Gastroesophageal sphincter (tissue), 4 donors: ENCODE data around the gene SUSD6. TPM values are rescaled to one million over a fixed set of nuclear protein-coding genes. Genes with fewer than 3 reads are reported as not detected.

Experiments used
- ATAC-seq: fragments of 150-250 bp; one replicate; pipeline ENCODE4 v1.9.1; 2016; ENCODE audit warnings: mild to moderate bottlenecking, moderate library complexity
- H3K27ac ChIP-seq, 4 donors: fragments of 200-600 bp; sonication (generic) in 3 of 4; 1 replicate in 3 of 4; 2 replicates in 1 of 4; pipeline ENCODE4 v1.5.1; 2016 to 2019
- H3K27me3 ChIP-seq: fragments of 200-600 bp; sonication (generic); one replicate; pipeline ENCODE4 v1.5.1; 2019
- H3K36me3 ChIP-seq, 2 donors: fragments of 200-600 bp; sonication (generic); one replicate each; pipeline ENCODE4 v1.5.1; 2019; ENCODE audit warnings: control low read depth in 1 of 2
- H3K4me1 ChIP-seq, 3 donors: fragments of 200-600 bp; sonication (generic); 1 replicate in 2 of 3; 2 replicates in 1 of 3; pipeline ENCODE4 v1.5.1; 2016 to 2019; ENCODE audit warnings: control low read depth in 2 of 3
- H3K4me3 ChIP-seq, 2 donors: fragments of 200-600 bp; sonication (generic); one replicate each; pipeline ENCODE4 v1.5.1; 2019; ENCODE audit warnings: mild to moderate bottlenecking in 1 of 2, moderate library complexity in 1 of 2
- H3K9me3 ChIP-seq, 3 donors: fragments of 200-600 bp; sonication (generic); one replicate each; pipeline ENCODE4 v1.5.1; 2017 to 2019; ENCODE audit warnings: control low read depth in 2 of 3
- CTCF ChIP-seq, 4 experiments: fragments of 200-600 bp in 2 of 4; fragments of 450-650 bp in 2 of 4; sonication (generic) in 1 of 4; IDR thresholded peaks; one replicate each; pipeline ENCODE4 v1.5.1; 2017 to 2019; ENCODE audit warnings: antibody characterized with exemption in 4 of 4, mild to moderate bottlenecking in 2 of 4, moderate library complexity in 2 of 4
- EP300 ChIP-seq: sonication (generic); formaldehyde crosslinking; IDR thresholded peaks from one replicate; pipeline ENCODE4 v1.6.1; 2017; ENCODE audit warnings: antibody characterized with exemption, mild to moderate bottlenecking
- POLR2A ChIP-seq, 2 donors: fragments of 450-650 bp; IDR thresholded peaks; one replicate each; pipeline ENCODE4 v1.6.1; 2017; ENCODE audit warnings: antibody characterized with exemption in 2 of 2, mild to moderate bottlenecking in 2 of 2, moderate library complexity in 1 of 2
- POLR2AphosphoS5 ChIP-seq: sonication (generic); formaldehyde crosslinking; IDR thresholded peaks from one replicate; pipeline ENCODE4 v1.6.1; 2017; ENCODE audit warnings: antibody characterized with exemption
- WGBS, 2 donors: methylation state at CpG; one replicate each; pipeline ENCODE4 v1.1.5; 2018; ENCODE audit warnings: low coverage in 1 of 2; 5-methylcytosine and 5-hydroxymethylcytosine counted together
- total RNA-seq, 4 donors: library from RNA; depleted of rRNA; stranded (reverse); fragments of >200 nt; gene quantifications; one replicate each; pipeline ENCODE4 v1.1.0, GENCODE V29; 2016

The SUSD6 gene
- total RNA-seq, 4 donors from 2014 or later: 24.4 to 40.6 (median 38.5) TPM

- 13% methylated on average over 3 of the region's 9 CpGs; no CpG with 5 or more reads in 1 of the 2 donors for WGBS, 2 donors
- Histone ChIP-seq H3K4me3 (peak overlapping the region in 1 of 2 donors; percentile 7), H3K9me3 (no peaks in the 10 kb centered on the region), H3K27ac (peak overlapping the region in 3 of 4 donors; percentile 53 to 68 (median 60)), H3K27me3 (no peaks in the 10 kb centered on the region), H3K4me1 (peaks cover 7 to 94% (median 52%) of the 10 kb centered on the region in 3 donors), H3K36me3 (peaks cover 0 to 17% of the 10 kb centered on the region in 2 donors)
- no peak for TF ChIP-seq EP300
- no peak for TF ChIP-seq CTCF (IDR thresholded peaks at IDR 0.05)
- TF ChIP-seq POLR2A (IDR thresholded peaks at IDR 0.05): no peak
- no peak for TF ChIP-seq POLR2AphosphoS5
- peak; percentile 75 for ATAC-seq
Observed at GRCh38 chr14:69657950-69658355, 46.6 kb downstream of the SUSD6 start.

GRCh38 chr14:69658664-69659261 is 47.4 kb downstream of the SUSD6 start:
- H3K4me3 ChIP-seq: no peak overlapping the region
- ATAC-seq: no peak
- H3K4me1 ChIP-seq: peaks cover 10 to 94% (median 50%) of the 10 kb centered on the region in 3 donors

GRCh38 chr14:69660344-69661193 is 49.2 kb downstream of the SUSD6 start:
- TF ChIP-seq POLR2AphosphoS5 (no peak), CTCF (IDR thresholded peaks at IDR 0.05) (no peak), EP300 (no peak), POLR2A (IDR thresholded peaks at IDR 0.05) (no peak)
- H3K4me3 ChIP-seq: no peak overlapping the region
- no peaks in the 10 kb centered on the region for H3K27me3 ChIP-seq
- no peaks in the 10 kb centered on the region for H3K9me3 ChIP-seq
- H3K27ac ChIP-seq: peak overlapping the region in 3 of 4 donors; percentile 42 to 76 (median 63)
- peaks cover 12 to 95% (median 62%) of the 10 kb centered on the region in 3 donors for H3K4me1 ChIP-seq
- ATAC-seq: no peak
- 67 to 91% methylated on average over 1 to 2 of the region's 2 CpGs for WGBS, 2 donors
- H3K36me3 ChIP-seq: peaks cover 0 to 17% of the 10 kb centered on the region in 2 donors

More at GRCh38 chr14:69658664-69659261, 47.4 kb downstream of the SUSD6 start:
- WGBS, 2 donors: 56 to 93% methylated on average over 3 to 4 of the region's 8 CpGs
- H3K27me3 ChIP-seq: no peaks in the 10 kb centered on the region
- H3K9me3 ChIP-seq: no peaks in the 10 kb centered on the region
- no peak for TF ChIP-seq POLR2A (IDR thresholded peaks at IDR 0.05)
- no peak for TF ChIP-seq POLR2AphosphoS5
- TF ChIP-seq CTCF (IDR thresholded peaks at IDR 0.05): no peak
- no peak for TF ChIP-seq EP300
- peaks cover 0 to 17% of the 10 kb centered on the region in 2 donors for H3K36me3 ChIP-seq
- peak overlapping the region in 3 of 4 donors; percentile 53 to 68 (median 60) for H3K27ac ChIP-seq

- Histone ChIP-seq H3K27me3 (no peaks in the 10 kb centered on the region), H3K27ac (peak overlapping the region in 3 of 4 donors; percentile 42 to 76 (median 63)), H3K36me3 (peaks cover 0 to 17% of the 10 kb centered on the region in 2 donors), H3K4me1 (peaks cover 15 to 95% (median 68%) of the 10 kb centered on the region in 3 donors), H3K9me3 (no peaks in the 10 kb centered on the region), H3K4me3 (no peak overlapping the region)
- WGBS, 2 donors: 25 to 67% methylated on average over 1 of the region's 1 CpG
- ATAC-seq: no peak
- no peak for TF ChIP-seq EP300
- no peak for TF ChIP-seq POLR2A (IDR thresholded peaks at IDR 0.05)
- no peak for TF ChIP-seq CTCF (IDR thresholded peaks at IDR 0.05)
- no peak for TF ChIP-seq POLR2AphosphoS5
Observed at GRCh38 chr14:69661194-69661537, 49.8 kb downstream of the SUSD6 start.
